H1 (cell line): Measurements from ENCODE around the gene S100P. TPM values are rescaled to one million over a fixed set of nuclear protein-coding genes. Genes with fewer than 3 reads are reported as not detected.

ENCODE experiments used
- CTCF ChIA-PET: fragments of 300-600 bp; sonication (Branson Sonifier 250); formaldehyde crosslinking; loops from one replicate; lab custom pipeline; 2021; ENCODE audit not compliant: partially characterized antibody; lab: Charles Lee
- POLR2A ChIA-PET: fragments of 300-600 bp; sonication (Branson Sonifier 250); formaldehyde crosslinking; loops from one replicate; lab custom pipeline; 2021; ENCODE audit warnings: inconsistent platforms; ENCODE audit not compliant: partially characterized antibody; lab: Charles Lee
- DNase-seq, 2 experiments: peaks; one replicate each; pipeline versions ENCODE4 v3.0.0 to v3.0.0-alpha.2; 2010 to 2022; ENCODE audit warnings: low spot score in 2 of 2, low read depth in 1 of 2, mixed read lengths in 1 of 2
- FAIRE-seq: peaks from 2 replicates; lab custom pipeline; 2011; peaks lifted over from hg19 to GRCh38; lab: Jason Lieb, UNC
- H2AFZ ChIP-seq: 2 replicates; pipeline ENCODE4 v1.8.1; 2012; ENCODE audit warnings: low read length, inconsistent platforms
- H2AK5ac ChIP-seq: 2 replicates; pipeline ENCODE4 v1.6.1; 2013; ENCODE audit warnings: low read depth, low read length
- H2BK120ac ChIP-seq: replicated peaks from 2 replicates; pipeline ENCODE3; 2013; ENCODE audit warnings: low read depth, low read length, inconsistent platforms
- H2BK12ac ChIP-seq: 2 replicates; pipeline ENCODE4 v1.6.1; 2013; ENCODE audit warnings: low read depth, low read length
- H2BK15ac ChIP-seq: 2 replicates; pipeline ENCODE4 v1.6.1; 2013; ENCODE audit warnings: low read length
- H2BK20ac ChIP-seq: 2 replicates; pipeline ENCODE4 v1.6.1; 2013; ENCODE audit warnings: low read length
- H2BK5ac ChIP-seq: 2 replicates; pipeline ENCODE4 v1.6.1; 2013; ENCODE audit warnings: low read depth, low read length
- H3K14ac ChIP-seq: 2 replicates; pipeline ENCODE4 v1.6.1; 2013; ENCODE audit warnings: inconsistent platforms; ENCODE audit not compliant: insufficient read length
- H3K18ac ChIP-seq: 2 replicates; pipeline ENCODE4 v1.6.1; 2013; ENCODE audit warnings: low read length; ENCODE audit errors: extremely low read depth
- H3K23ac ChIP-seq: 2 replicates; pipeline ENCODE4 v1.6.1; 2013; ENCODE audit warnings: inconsistent platforms; ENCODE audit not compliant: insufficient read length
- H3K23me2 ChIP-seq: 2 replicates; pipeline ENCODE4 v1.6.1; 2013; ENCODE audit warnings: low read depth, low read length
- H3K27ac ChIP-seq: 2 replicates; pipeline ENCODE4 v1.6.1; 2011; ENCODE audit warnings: low read depth, low read length, inconsistent platforms
- H3K27me3 ChIP-seq, 4 experiments: replicated peaks in 1 of 4; 1 replicate in 1 of 4; 2 replicates in 3 of 4; pipeline versions ENCODE4 v1.6.1 to v1.8.1; 2011 to 2013; ENCODE audit warnings: low read length in 3 of 4, mild to moderate bottlenecking in 3 of 4, inconsistent platforms in 2 of 4, mixed read lengths in 2 of 4, moderate library complexity in 1 of 4; ENCODE audit not compliant: control insufficient read depth in 3 of 4, insufficient read depth in 3 of 4; ENCODE audit errors: extremely low read depth in 1 of 4
- H3K36me3 ChIP-seq, 4 experiments: 2 replicates each; pipeline versions ENCODE4 v1.6.1 to v1.8.1; 2011 to 2013; ENCODE audit warnings: mild to moderate bottlenecking in 4 of 4, low read length in 3 of 4, moderate library complexity in 2 of 4, control low read depth in 1 of 4, inconsistent platforms in 1 of 4; ENCODE audit not compliant: insufficient read depth in 4 of 4, control insufficient read depth in 2 of 4
- H3K4ac ChIP-seq: replicated peaks from 2 replicates; pipeline ENCODE3; 2013; ENCODE audit warnings: low read length, low read depth, mixed read lengths, inconsistent platforms; ENCODE audit not compliant: insufficient read length
- H3K4me1 ChIP-seq, 4 experiments: replicated peaks in 1 of 4; 1 replicate in 1 of 4; 2 replicates in 3 of 4; pipeline versions ENCODE4 v1.6.1 to v1.8.1; 2011 to 2013; ENCODE audit warnings: low read length in 3 of 4, inconsistent platforms in 2 of 4, mixed read lengths in 1 of 4; ENCODE audit not compliant: insufficient read depth in 4 of 4, control insufficient read depth in 3 of 4
- H3K4me2 ChIP-seq, 2 experiments: 2 replicates each; pipeline versions ENCODE4 v1.6.1 to v1.8.1; 2011 to 2013; ENCODE audit warnings: low read depth in 2 of 2, low read length in 2 of 2, control low read depth in 1 of 2, inconsistent platforms in 1 of 2, mild to moderate bottlenecking in 1 of 2; ENCODE audit not compliant: insufficient read depth in 1 of 2
- H3K4me3 ChIP-seq, 4 experiments: fragments of 200-600, 300-600 bp in 1 of 4; sonication (generic), shearing (Covaris generic), sonication (Bioruptor Twin) in 1 of 4; 2 replicates each; pipeline versions ENCODE4 v1.5.1 to v1.8.1; 2011 to 2016; ENCODE audit warnings: low read length in 4 of 4, low read depth in 3 of 4, control low read depth in 2 of 4, inconsistent platforms in 2 of 4, mild to moderate bottlenecking in 2 of 4, mixed read lengths in 1 of 4, moderate library complexity in 1 of 4; ENCODE audit not compliant: insufficient read depth in 2 of 4; ENCODE audit errors: extremely low read depth in 1 of 4
- H3K56ac ChIP-seq: replicated peaks from 2 replicates; pipeline ENCODE3; 2013; ENCODE audit warnings: low read depth, mild to moderate bottlenecking, mixed read lengths, low read length, inconsistent platforms; ENCODE audit not compliant: insufficient read length
- H3K79me1 ChIP-seq: 2 replicates; pipeline ENCODE4 v1.6.1; 2013; ENCODE audit warnings: low read depth, low read length, control low read depth
- H3K79me2 ChIP-seq, 2 experiments: 2 replicates each; pipeline versions ENCODE4 v1.6.1 to v1.8.1; 2012 to 2013; ENCODE audit warnings: low read length in 2 of 2, mild to moderate bottlenecking in 2 of 2, inconsistent platforms in 1 of 2; ENCODE audit not compliant: insufficient read depth in 2 of 2, control insufficient read depth in 1 of 2
- H3K9ac ChIP-seq, 4 experiments: replicated peaks in 1 of 4; 1 replicate in 1 of 4; 2 replicates in 3 of 4; pipeline versions ENCODE4 v1.6.1 to v1.8.1; 2011 to 2013; ENCODE audit warnings: low read depth in 3 of 4, low read length in 3 of 4, control low read depth in 2 of 4, mild to moderate bottlenecking in 2 of 4, moderate library complexity in 2 of 4, inconsistent platforms in 1 of 4; ENCODE audit errors: extremely low read depth in 1 of 4
- H3K9me3 ChIP-seq, 2 experiments: 2 replicates each; pipeline versions ENCODE4 v1.6.1 to v1.8.1; 2012 to 2013; ENCODE audit warnings: mild to moderate bottlenecking in 2 of 2, moderate library complexity in 2 of 2, control low read depth in 1 of 2, inconsistent platforms in 1 of 2, low read depth in 1 of 2, low read length in 1 of 2, mixed read lengths in 1 of 2; ENCODE audit not compliant: insufficient read depth in 2 of 2
- H4K20me1 ChIP-seq, 2 experiments: replicated peaks in 1 of 2; 2 replicates each; pipeline versions ENCODE3 to v1.8.1; 2011 to 2013; ENCODE audit warnings: inconsistent platforms in 2 of 2, low read length in 2 of 2, mild to moderate bottlenecking in 1 of 2; ENCODE audit not compliant: insufficient read depth in 2 of 2, control insufficient read depth in 1 of 2
- H4K5ac ChIP-seq: 2 replicates; pipeline ENCODE4 v1.6.1; 2013; ENCODE audit warnings: low read length, low read depth, mixed read lengths, inconsistent platforms; ENCODE audit not compliant: insufficient read length
- H4K8ac ChIP-seq: 2 replicates; pipeline ENCODE4 v1.8.0; 2013; ENCODE audit warnings: mild to moderate bottlenecking, moderate library complexity, low read length, inconsistent platforms; ENCODE audit not compliant: insufficient read depth; ENCODE audit errors: extremely low read depth
- H4K91ac ChIP-seq: replicated peaks from 2 replicates; pipeline ENCODE3; 2013; ENCODE audit warnings: low read length, mixed read lengths, inconsistent platforms; ENCODE audit not compliant: insufficient read length
- KDM4A ChIP-seq: IDR thresholded peaks from one replicate; pipeline ENCODE4 v1.7.1; 2012; ENCODE audit warnings: low read depth, mild to moderate bottlenecking, moderate library complexity, low read length, inconsistent platforms; ENCODE audit not compliant: severe bottlenecking
- MAX ChIP-seq: IDR thresholded peaks from 2 replicates; pipeline ENCODE4 v1.6.1; 2012; ENCODE audit warnings: inconsistent platforms
- WGBS, 2 experiments: shearing (Covaris generic) in 1 of 2; methylation state at CpG; one replicate each; pipeline versions ENCODE4 v1.1.6 to v1.1.7; 2013 to 2015; ENCODE audit warnings: low lambda C conversion rate in 2 of 2, mixed read lengths in 2 of 2, inconsistent platforms in 1 of 2, low coverage in 1 of 2, missing lambda C conversion rate in 1 of 2; ENCODE audit not compliant: insufficient replicate concordance in 2 of 2, insufficient coverage in 1 of 2, insufficient read length in 1 of 2; ENCODE audit errors: extremely low coverage in 1 of 2, missing lambda C conversion rate in 1 of 2; 5-methylcytosine and 5-hydroxymethylcytosine counted together
- polyA plus RNA-seq, 7 experiments: library from polyadenylated mRNA; depleted of rRNA in 3 of 7; stranded (reverse) in 5 of 7; unstranded in 2 of 7; fragments of >200 nt in 5 of 7; fragments of 200-250 nt in 2 of 7; gene quantifications; 1 replicate in 5 of 7; 2 replicates in 1 of 7; 4 replicates in 1 of 7; pipeline versions ENCODE4 v1.2.1 to v1.2.3, GENCODE V29; 2011 to 2013; ENCODE audit warnings: missing spikeins in 2 of 7, mixed read lengths in 2 of 7
- total RNA-seq: library from RNA; stranded (reverse); fragmentation: NEBNext Ultra II Directional; extraction: Animal tissue kit (Norgen Biotek cat#: 25700); gene quantifications from 2 replicates; pipeline ENCODE4 v1.2.1, GENCODE V29; 2021

S100P gene
- total and polyA plus RNA-seq, 2 of the 8 experiments (the other 6 are each of a cell fraction or from before 2014, with no cell fraction given) = not detected

- WGBS, 2 experiments = 66% methylated on average over 21 of the region's 31 CpGs; no CpG with 5 or more reads in 1 of the 2 experiments
- peak overlapping the region in 1 of 2 experiments; percentile 11; a peak in 2 of 4 replicates for H3K4me2 ChIP-seq
- H2BK120ac ChIP-seq = peak overlapping the region; percentile 70
- TF ChIP-seq MAX (peak; percentile 71; the same call in 1 of the 2 replicates), KDM4A (no peak)
- H2BK12ac ChIP-seq = 0 out of 2 replicates have a peak overlapping the region, but pooled peaks have one; percentile 53
- H3K14ac ChIP-seq = no peak overlapping the region
- no peak overlapping the region; the same call in 1 of the 2 replicates for H2AFZ ChIP-seq
- peaks cover 0 to 6% of the 10 kb centered on the region in 2 experiments for H4K20me1 ChIP-seq
- DNase-seq (no peak), FAIRE-seq (no peak)
- H3K18ac ChIP-seq = peak overlapping the region; percentile 71
- H2BK5ac ChIP-seq = peak overlapping the region; percentile 75; the same call in 1 of the 2 replicates
- H3K56ac ChIP-seq = no peak overlapping the region
- no peak overlapping the region for H3K4ac ChIP-seq
- no peak overlapping the region for H4K5ac ChIP-seq
- no peak overlapping the region for H2BK20ac ChIP-seq
- H4K8ac ChIP-seq = peak overlapping the region; percentile 74
- H3K9me3 ChIP-seq = no peaks in the 10 kb centered on the region
- no peaks in the 10 kb centered on the region for H3K79me1 ChIP-seq
- no peak overlapping the region for H3K4me3 ChIP-seq
- no peaks in the 10 kb centered on the region for H3K27me3 ChIP-seq
- peak overlapping the region; percentile 98 for H4K91ac ChIP-seq
- peaks cover 9% of the 10 kb centered on the region for H3K23me2 ChIP-seq
- no peak overlapping the region for H3K23ac ChIP-seq
- no peaks in the 10 kb centered on the region for H3K79me2 ChIP-seq
- ChIA-PET POLR2A (interaction anchor here (1.7 kb wide), 1 partner anchor 21 kb away, joined by 4 read pairs; no protein-coding TSS in a partner anchor), CTCF (interaction anchor here (1.0 to 1.6 kb wide), 3 partner anchors 10 to 149 kb away, joined by 3 to 9 read pairs (median 3); no protein-coding TSS in a partner anchor)
- peak overlapping the region; percentile 81; the same call in 1 of the 2 replicates for H2BK15ac ChIP-seq
- peaks cover 0 to 13% (median 6%) of the 10 kb centered on the region in 4 experiments; a peak in 5 of 7 replicates for H3K4me1 ChIP-seq
- H2AK5ac ChIP-seq = no peak overlapping the region
- no peak overlapping the region for H3K27ac ChIP-seq
- H3K9ac ChIP-seq = no peak overlapping the region
- no peaks in the 10 kb centered on the region; a peak in 1 of 8 replicates for H3K36me3 ChIP-seq
Measured at GRCh38 chr4:6727081-6727942, 33.6 kb downstream of the S100P start.
